OCI-LY3 (cell line): Measurements from ENCODE around the gene FSIP1.

Source experiments
- CTCF ChIP-seq: fragments of 200-600, 300-600 bp; sonication (generic); IDR thresholded peaks from 2 replicates; pipeline ENCODE4 v1.5.1; 2014; ENCODE audit warnings: antibody characterized with exemption, low read length, low read depth
- EZH2phosphoT487 ChIP-seq: fragments of 200-600 bp; shearing (Covaris generic); IDR thresholded peaks from 2 replicates; pipeline ENCODE4 v1.6.1; 2018; ENCODE audit warnings: antibody characterized with exemption, mixed run types, low read depth

DNA sequence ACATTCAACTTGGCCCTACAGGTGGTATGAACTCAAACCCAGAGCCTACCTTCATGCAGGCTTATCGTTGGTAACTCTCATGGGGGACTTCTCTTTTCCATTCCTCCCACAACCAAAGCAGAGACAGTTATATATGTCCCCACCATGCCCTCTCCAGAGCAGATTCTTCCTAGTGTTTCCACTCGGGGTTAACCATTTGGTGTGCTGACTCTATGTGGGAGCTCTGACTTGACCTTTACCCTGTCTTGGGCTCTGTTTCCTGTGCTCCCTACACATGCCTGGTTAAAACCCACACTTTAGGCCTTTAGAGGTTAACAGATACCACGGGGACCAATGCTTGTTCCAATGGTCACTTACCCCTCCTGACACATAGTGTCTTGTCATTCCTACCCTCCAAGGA, 80.7 kb downstream of the FSIP1 start:
- no peak for TF ChIP-seq EZH2phosphoT487
- TF ChIP-seq CTCF, result no peak
